HG03558 (cell line): ENCODE results near the gene SLC9A8.
"Not testable (repeated sequence)": the region's sequence is repeated elsewhere in the genome, so short reads cannot be mapped to it uniquely, and the experiment has no call there.

Source experiments
- ATAC-seq: cut with Tn5 transposase; IDR thresholded peaks from one replicate; pipeline ENCODE4 v1.9.1; 2021; ENCODE audit warnings: moderate number of reproducible peaks; ENCODE audit not compliant: unreplicated experiment; ENCODE audit errors: extremely low read depth

The SLC9A8 gene

GRCh38 chr20:49812507-49813304 is at the start of gene SLC9A8:
SLC9A8 (plus strand) TSS chr20:49812828; CDS start chr20:49812923, 95 bp downstream.
- ATAC-seq, result peak; percentile 51

GRCh38 chr20:49762940-49763766 is 49.5 kb upstream of the SLC9A8 start:
- no peak for ATAC-seq

- no peak for ATAC-seq
Observed at GRCh38 chr20:49765413-49765736, 47.3 kb upstream of the SLC9A8 start.

- no peak for ATAC-seq
Observed at GRCh38 chr20:49765846-49766541, 46.6 kb upstream of the SLC9A8 start.

GRCh38 chr20:49766979-49767521 is 45.6 kb upstream of the SLC9A8 start:
- no peak for ATAC-seq

GRCh38 chr20:49768204-49769047 is 44.2 kb upstream of the SLC9A8 start:
- ATAC-seq, result no peak

- ATAC-seq, result no peak
Observed at GRCh38 chr20:49769048-49769581, 43.5 kb upstream of the SLC9A8 start.

GRCh38 chr20:49770634-49771033 is 42.0 kb upstream of the SLC9A8 start:
- no peak for ATAC-seq

GRCh38 chr20:49774213-49774612 is 38.4 kb upstream of the SLC9A8 start:
- not testable (repeated sequence) for ATAC-seq

- ATAC-seq, result no peak
Observed at GRCh38 chr20:49775229-49775693, 37.4 kb upstream of the SLC9A8 start.

GRCh38 chr20:49779972-49780371 is 32.7 kb upstream of the SLC9A8 start:
- no peak for ATAC-seq

GRCh38 chr20:49781676-49782075 is 31.0 kb upstream of the SLC9A8 start:
- ATAC-seq, result no peak

- not testable (repeated sequence) for ATAC-seq
Observed at GRCh38 chr20:49782439-49782838, 30.2 kb upstream of the SLC9A8 start.

GRCh38 chr20:49783021-49783995 is 29.3 kb upstream of the SLC9A8 start:
- ATAC-seq, result not testable (repeated sequence)

- no peak for ATAC-seq
Observed at GRCh38 chr20:49784291-49784690, 28.3 kb upstream of the SLC9A8 start.

- ATAC-seq, result no peak
Observed at GRCh38 chr20:49785149-49785851, 27.3 kb upstream of the SLC9A8 start.

GRCh38 chr20:49785852-49786175 is 26.8 kb upstream of the SLC9A8 start:
- peak; percentile 72 for ATAC-seq

GRCh38 chr20:49786196-49786595 is 26.4 kb upstream of the SLC9A8 start:
- no peak for ATAC-seq
